ENCODE results near the gene LHX3. TPM values are rescaled to one million over a fixed set of nuclear protein-coding genes. Genes with fewer than 3 reads are reported as not detected.

LHX3 gene
- total and polyA plus RNA-seq, 11 donors: not detected

DNA sequence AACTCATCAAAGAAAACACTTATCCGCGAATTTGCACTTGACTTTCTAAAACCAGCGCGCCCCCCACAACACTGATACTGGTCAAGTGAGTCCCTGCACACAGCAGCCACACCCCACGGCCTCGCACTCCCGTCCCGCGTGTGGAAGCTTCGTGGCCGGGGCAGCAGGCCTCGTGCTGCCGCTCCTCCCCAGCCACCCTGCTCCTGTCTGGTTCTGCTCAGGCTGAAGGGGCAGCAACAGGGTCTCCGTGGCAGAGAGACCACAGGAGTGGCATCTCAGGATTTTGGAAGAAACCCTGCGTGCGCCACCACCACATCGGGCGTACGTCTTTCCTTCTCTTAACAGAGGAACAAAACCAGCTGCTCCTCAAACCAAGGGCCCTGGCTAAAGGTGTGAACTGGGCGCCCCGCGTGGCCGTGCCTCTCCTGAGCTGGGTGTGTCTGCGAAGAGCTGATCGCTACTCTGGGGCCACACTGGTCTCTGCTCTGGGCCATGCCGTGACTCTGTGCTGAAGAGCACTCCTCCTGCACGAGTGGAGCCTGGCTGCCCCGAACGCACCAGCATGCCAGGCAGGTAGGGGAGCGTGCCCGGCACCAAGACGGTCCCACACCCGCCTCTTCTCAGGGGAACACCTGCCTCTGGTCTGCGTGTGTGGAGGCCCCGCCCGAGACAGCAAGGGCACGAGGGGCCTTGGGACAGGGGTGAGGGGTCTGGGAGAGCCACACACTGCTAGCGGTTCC, 17.4 kb upstream of the LHX3 start:
- Histone ChIP-seq H3K27ac (no peak overlapping the region), H3K4me1 (no peaks in the 10 kb centered on the region), H3K9me3 (no peaks in the 10 kb centered on the region), H3K36me3 (peaks cover 0 to 58% (median 45%) of the 10 kb centered on the region in 9 donors), H3K27me3 (no peaks in the 10 kb centered on the region), H3K4me3 (no peak overlapping the region)
- 96 to 98% (median 97%) methylated on average over 23 to 38 of the region's 38 CpGs for whole genome bisulfite sequencing, 4 donors
- no peak for TF ChIP-seq POLR2A (IDR thresholded peaks at IDR 0.05)
- TF ChIP-seq, protein P1, sequence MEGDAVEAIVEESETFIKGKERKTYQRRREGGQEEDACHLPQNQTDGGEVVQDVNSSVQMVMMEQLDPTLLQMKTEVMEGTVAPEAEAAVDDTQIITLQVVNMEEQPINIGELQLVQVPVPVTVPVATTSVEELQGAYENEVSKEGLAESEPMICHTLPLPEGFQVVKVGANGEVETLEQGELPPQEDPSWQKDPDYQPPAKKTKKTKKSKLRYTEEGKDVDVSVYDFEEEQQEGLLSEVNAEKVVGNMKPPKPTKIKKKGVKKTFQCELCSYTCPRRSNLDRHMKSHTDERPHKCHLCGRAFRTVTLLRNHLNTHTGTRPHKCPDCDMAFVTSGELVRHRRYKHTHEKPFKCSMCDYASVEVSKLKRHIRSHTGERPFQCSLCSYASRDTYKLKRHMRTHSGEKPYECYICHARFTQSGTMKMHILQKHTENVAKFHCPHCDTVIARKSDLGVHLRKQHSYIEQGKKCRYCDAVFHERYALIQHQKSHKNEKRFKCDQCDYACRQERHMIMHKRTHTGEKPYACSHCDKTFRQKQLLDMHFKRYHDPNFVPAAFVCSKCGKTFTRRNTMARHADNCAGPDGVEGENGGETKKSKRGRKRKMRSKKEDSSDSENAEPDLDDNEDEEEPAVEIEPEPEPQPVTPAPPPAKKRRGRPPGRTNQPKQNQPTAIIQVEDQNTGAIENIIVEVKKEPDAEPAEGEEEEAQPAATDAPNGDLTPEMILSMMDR (IDR thresholded peaks at IDR 0.05): no peak
- DNase-seq (no peak), ATAC-seq (no peak)
- intact Hi-C loops (cut with DNase I): no loop called here

DNA sequence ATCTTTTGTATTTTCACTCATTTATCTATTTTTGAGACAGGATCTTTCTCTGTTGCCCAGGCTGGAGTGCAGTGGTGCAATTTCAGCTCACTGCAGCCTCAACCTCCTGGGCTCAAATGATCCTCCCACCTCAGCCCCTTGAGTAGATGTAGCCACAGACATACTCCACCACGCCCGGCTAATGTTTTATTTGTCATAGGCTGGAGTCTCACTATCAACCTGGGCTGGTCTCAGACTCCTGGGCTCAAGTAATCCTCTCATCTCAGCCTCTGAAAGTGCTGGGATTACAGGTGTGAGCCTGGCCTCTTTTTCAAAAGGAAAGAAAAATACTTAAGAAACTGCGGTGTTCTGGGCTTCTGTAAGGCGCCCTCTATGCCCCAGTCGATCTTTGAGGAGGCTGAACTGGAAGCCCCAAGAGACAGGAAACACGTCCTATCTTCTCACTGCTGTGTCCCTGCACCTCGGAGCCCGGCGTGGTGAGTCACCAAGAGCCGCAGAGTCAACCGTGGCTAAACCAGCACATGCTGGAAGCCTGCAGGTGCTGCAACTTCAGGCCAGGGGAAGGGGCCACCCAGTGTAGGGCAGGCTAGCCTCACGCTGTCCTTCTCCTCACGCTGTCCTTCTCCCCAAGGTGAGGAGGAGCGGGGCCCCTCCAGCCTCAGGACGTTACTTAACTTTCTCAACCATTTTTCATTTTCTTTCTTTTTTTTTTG, 15.2 kb upstream of the LHX3 start:
- no peak for DNase-seq
- H3K36me3 ChIP-seq: peaks cover 0 to 75% (median 58%) of the 10 kb centered on the region in 9 donors
- no peak overlapping the region for H3K4me3 ChIP-seq
- ATAC-seq: no peak
- no peaks in the 10 kb centered on the region for H3K27me3 ChIP-seq
- no peaks in the 10 kb centered on the region for H3K9me3 ChIP-seq
- WGBS, 4 donors: 85 to 90% (median 88%) methylated on average over 15 of the region's 15 CpGs
- TF ChIP-seq POLR2A (IDR thresholded peaks at IDR 0.05): no peak
- TF ChIP-seq, protein P1 (IDR thresholded peaks at IDR 0.05): no peak
- no peaks in the 10 kb centered on the region for H3K4me1 ChIP-seq
- intact Hi-C loops (cut with DNase I): no loop called here
- H3K27ac ChIP-seq: no peak overlapping the region

DNA sequence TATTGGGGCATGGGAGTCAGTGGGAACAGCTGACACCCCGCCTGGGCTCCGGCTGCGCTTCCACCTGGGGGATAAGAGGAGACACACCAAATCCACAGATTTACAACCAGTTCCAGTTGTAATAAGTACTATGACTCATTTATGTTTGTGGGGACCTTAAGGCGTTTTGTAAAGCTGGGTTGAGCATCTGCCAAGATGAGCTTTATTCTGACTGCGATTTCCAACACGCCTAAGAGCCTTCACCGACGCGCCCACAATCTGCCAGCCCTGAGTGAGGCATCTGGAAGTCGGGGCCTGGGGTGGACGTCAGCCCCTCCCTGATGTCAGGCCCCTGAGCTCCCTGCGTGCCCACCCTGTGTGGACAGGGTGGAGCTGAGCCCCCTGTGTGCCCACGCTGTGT, 14.3 kb upstream of the LHX3 start:
- no peaks in the 10 kb centered on the region for H3K4me1 ChIP-seq
- TF ChIP-seq, protein P1 (IDR thresholded peaks at IDR 0.05): no peak
- no peak for TF ChIP-seq POLR2A (IDR thresholded peaks at IDR 0.05)
- no peak overlapping the region for H3K4me3 ChIP-seq
- 89 to 99% (median 96%) methylated on average over 10 to 13 of the region's 13 CpGs for WGBS, 4 donors
- ATAC-seq (no peak), DNase-seq (no peak)
- H3K36me3 ChIP-seq: peaks cover 0 to 82% (median 60%) of the 10 kb centered on the region in 9 donors
- no peak overlapping the region for H3K27ac ChIP-seq
- peaks cover 0 to under 1% (median 0%) of the 10 kb centered on the region in 12 donors for H3K9me3 ChIP-seq
- H3K27me3 ChIP-seq: no peaks in the 10 kb centered on the region
- intact Hi-C loops (cut with DNase I): no loop called here

DNA sequence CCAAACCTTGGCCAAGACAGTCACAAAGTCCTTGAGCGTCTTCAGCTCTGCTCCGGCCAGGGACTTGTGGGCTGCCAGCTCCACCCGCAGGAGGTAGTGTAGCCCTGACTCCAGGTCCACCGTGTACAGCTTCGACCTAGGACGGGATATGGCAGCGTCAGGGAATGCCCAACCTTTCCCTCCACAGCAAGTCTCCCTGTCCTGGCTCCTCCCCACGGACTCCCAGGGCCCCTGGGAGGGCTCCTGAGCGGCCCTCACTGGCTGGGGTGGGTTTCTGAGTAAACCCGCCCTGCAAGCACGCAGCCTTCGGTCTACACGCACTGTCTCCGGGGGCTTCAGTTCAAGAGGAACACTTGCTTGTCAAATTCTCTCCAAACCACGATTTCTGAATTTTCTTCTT, 13.7 kb upstream of the LHX3 start:
- intact Hi-C loops (cut with DNase I): no loop called here
- no peak for DNase-seq
- no peak overlapping the region for H3K4me3 ChIP-seq
- ATAC-seq: no peak
- peaks cover 0 to 7% (median 0%) of the 10 kb centered on the region in 12 donors for H3K9me3 ChIP-seq
- TF ChIP-seq, protein P1 (IDR thresholded peaks at IDR 0.05): no peak
- TF ChIP-seq POLR2A (IDR thresholded peaks at IDR 0.05): no peak
- H3K27ac ChIP-seq: no peak overlapping the region
- H3K36me3 ChIP-seq: peaks cover 0 to 82% (median 61%) of the 10 kb centered on the region in 9 donors
- 90 to 96% (median 93%) methylated on average over 15 of the region's 15 CpGs for WGBS, 4 donors
- no peaks in the 10 kb centered on the region for H3K27me3 ChIP-seq
- no peaks in the 10 kb centered on the region for H3K4me1 ChIP-seq
